GM12878 (cell line): ENCODE measurements around the gene MVB12B. TPM values are rescaled to one million over a fixed set of nuclear protein-coding genes. Genes with fewer than 3 reads are reported as not detected.

ENCODE experiments used
- ATAC-seq: fragments of 200-7000 bp; cut with Tn5 transposase; 3 replicates; pipeline ENCODE4 v1.9.1; 2020; ENCODE audit warnings: mild to moderate bottlenecking, moderate library complexity
- BruUV-seq: library from RNA; stranded (reverse); fragments of 400-500 nt; replicated peaks from 2 replicates; lab custom pipeline; 2021; lab: Mats Ljungman, UMichigan
- CTCF ChIA-PET: fragments of 300-600 bp; sonication (Branson Sonifier 250); formaldehyde crosslinking; extraction: SDS; loops from one replicate; lab custom pipeline; 2021; ENCODE audit warnings: inconsistent platforms; lab: Yijun Ruan, JAX
- POLR2A ChIA-PET: fragments of 350-600 bp; formaldehyde crosslinking; extraction: SDS; loops from one replicate; lab custom pipeline; 2021; ENCODE audit warnings: inconsistent platforms; lab: Charles Lee
- RAD21 ChIA-PET: fragments of 300-600 bp; sonication (Branson Sonifier 250); formaldehyde crosslinking; loops from one replicate; lab custom pipeline; 2023; ENCODE audit warnings: antibody characterized with exemption; ENCODE audit not compliant: unreplicated experiment; lab: Charles Lee
- SMC1A ChIA-PET: fragments of 300-600 bp; sonication (Branson Sonifier 250); formaldehyde crosslinking; loops from one replicate; lab custom pipeline; 2023; ENCODE audit not compliant: unreplicated experiment, uncharacterized antibody; lab: Charles Lee
- DNase-seq: peaks from one replicate; pipeline ENCODE4 v3.0.0-alpha.2; 2011; ENCODE audit warnings: low read depth, low spot score
- FAIRE-seq: peaks from 3 replicates; lab custom pipeline; 2011; peaks lifted over from hg19 to GRCh38; lab: Jason Lieb, UNC
- H2AFZ ChIP-seq: 2 replicates; pipeline ENCODE4 v1.6.0; 2011; ENCODE audit warnings: low read depth, low read length, control low read depth; ENCODE audit not compliant: control insufficient read depth
- H3K27ac ChIP-seq: 2 replicates; pipeline ENCODE4 v1.5.1; 2011; ENCODE audit warnings: control low read depth; ENCODE audit not compliant: control insufficient read depth, insufficient read depth
- H3K27me3 ChIP-seq, 2 experiments: replicated peaks in 1 of 2; 2 replicates each; pipeline versions ENCODE4 v1.6.0 to v1.6.1; 2011; ENCODE audit warnings: low read length in 1 of 2; ENCODE audit not compliant: control insufficient read depth in 2 of 2, insufficient read depth in 2 of 2
- H3K36me3 ChIP-seq, 2 experiments: 2 replicates each; pipeline ENCODE4 v1.5.1; 2011; ENCODE audit warnings: low read length in 1 of 2; ENCODE audit not compliant: control insufficient read depth in 2 of 2, insufficient read depth in 2 of 2
- H3K4me1 ChIP-seq: 2 replicates; pipeline ENCODE4 v1.6.1; 2011; ENCODE audit warnings: mild to moderate bottlenecking, low read length, moderate library complexity, mixed read lengths; ENCODE audit not compliant: control insufficient read depth, insufficient read depth
- H3K4me2 ChIP-seq: 2 replicates; pipeline ENCODE4 v1.6.0; 2011; ENCODE audit warnings: control low read depth; ENCODE audit not compliant: control insufficient read depth, insufficient read depth
- H3K4me3 ChIP-seq: fragments of 200-600 bp; sonication (generic); 2 replicates; pipeline ENCODE4 v1.5.1; 2016
- H3K79me2 ChIP-seq: 2 replicates; pipeline ENCODE4 v1.6.0; 2011; ENCODE audit warnings: low read length; ENCODE audit not compliant: control insufficient read depth, insufficient read depth
- H3K9ac ChIP-seq: 2 replicates; pipeline ENCODE4 v1.8.0; 2011; ENCODE audit warnings: low read length, control low read depth, mixed read lengths; ENCODE audit not compliant: control insufficient read depth, insufficient read depth
- H3K9me3 ChIP-seq: replicated peaks from 3 replicates; pipeline ENCODE4 v1.5.1; 2011; ENCODE audit warnings: mild to moderate bottlenecking, low read length; ENCODE audit not compliant: control insufficient read depth, insufficient read depth
- H4K20me1 ChIP-seq: 2 replicates; pipeline ENCODE4 v1.6.0; 2011; ENCODE audit not compliant: control insufficient read depth, insufficient read depth
- LARP7 ChIP-seq: fragments of 450-650 bp; IDR thresholded peaks from 2 replicates; pipeline ENCODE4 v1.6.1; 2017; ENCODE audit warnings: mild to moderate bottlenecking
- MEF2B ChIP-seq: fragments of 450-650 bp; IDR thresholded peaks from 2 replicates; pipeline ENCODE4 v1.6.1; 2018; ENCODE audit warnings: mild to moderate bottlenecking, moderate library complexity; ENCODE audit not compliant: partially characterized antibody, poor library complexity, severe bottlenecking
- MYB ChIP-seq: fragments of 150-350 bp; IDR thresholded peaks from 2 replicates; pipeline ENCODE4 v1.6.1; 2014; ENCODE audit warnings: mild to moderate bottlenecking, low read depth, low read length, borderline replicate concordance
- RAD51 ChIP-seq: fragments of 450-650 bp; IDR thresholded peaks from 2 replicates; pipeline ENCODE4 v1.6.1; 2016; ENCODE audit warnings: moderate library complexity, mild to moderate bottlenecking, inconsistent platforms
- TBL1XR1 ChIP-seq: IDR thresholded peaks from 2 replicates; pipeline ENCODE4 v1.6.1; 2012; ENCODE audit warnings: low read depth, low read length, improper control_type of control experiment
- WGBS: methylation state at CpG from one replicate; pipeline ENCODE4 v1.1.6; 2016; ENCODE audit warnings: low lambda C conversion rate; ENCODE audit not compliant: insufficient replicate concordance, insufficient coverage; ENCODE audit errors: missing lambda C conversion rate; 5-methylcytosine and 5-hydroxymethylcytosine counted together
- in situ Hi-C: fragments of 300-500 bp; cut with MboI; formaldehyde crosslinking; loops from 9 replicates; pipeline ENCODE4 v1.14.3; 2018; ENCODE audit warnings: mixed read lengths
- intact Hi-C: fragments of 100-400 bp; cut with micrococcal nuclease; formaldehyde crosslinking; loops from one replicate; pipeline ENCODE4 v1.14.2; 2022; ENCODE audit not compliant: unreplicated experiment
- polyA plus RNA-seq, 11 experiments: library from polyadenylated mRNA; depleted of rRNA in 4 of 11; unstranded in 6 of 11; stranded (reverse) in 5 of 11; fragments of >200 nt; fragmentation: Nextera tagmentation in 4 of 11; fragmentation: Illumina TruSeq in 1 of 11; extraction: Ambion mirVana in 4 of 11; extraction: Trizol in 1 of 11; gene quantifications; 1 replicate in 1 of 11; 2 replicates in 10 of 11; pipeline versions ENCODE4 v1.2.1 to v1.2.3, GENCODE V29; 2011 to 2016; ENCODE audit warnings: inconsistent platforms in 2 of 11, missing spikeins in 2 of 11, low read depth in 1 of 11
- total RNA-seq, 4 experiments: library from RNA; depleted of rRNA in 3 of 4; stranded (reverse); fragments of >200 nt in 3 of 4; fragmentation: Illumina TruSeq in 1 of 4; extraction: Trizol in 1 of 4; gene quantifications; 2 replicates each; pipeline versions ENCODE4 v1.2.1 to v1.2.3, GENCODE V29; 2013 to 2021
- TF ChIP-seq, protein P1 (sequence below): fragments of 450-650 bp; IDR thresholded peaks from 2 replicates; pipeline ENCODE4 v1.6.1; 2017; ENCODE audit warnings: low read depth, mild to moderate bottlenecking, moderate library complexity
- TF ChIP-seq, protein P2 (sequence below): fragments of 450-650 bp; IDR thresholded peaks from 2 replicates; pipeline ENCODE4 v1.6.1; 2017; ENCODE audit warnings: borderline replicate concordance
- TF ChIP-seq, protein P3 (sequence below): fragments of 450-650 bp; IDR thresholded peaks from 2 replicates; pipeline ENCODE4 v1.6.1; 2017; ENCODE audit warnings: mild to moderate bottlenecking, moderate library complexity

Gene MVB12B
- total and polyA plus RNA-seq, 10 of the 15 experiments (the other 5 are each of a cell fraction or from before 2014, with no cell fraction given) = 0.08 TPM; not detected in 9

DNA sequence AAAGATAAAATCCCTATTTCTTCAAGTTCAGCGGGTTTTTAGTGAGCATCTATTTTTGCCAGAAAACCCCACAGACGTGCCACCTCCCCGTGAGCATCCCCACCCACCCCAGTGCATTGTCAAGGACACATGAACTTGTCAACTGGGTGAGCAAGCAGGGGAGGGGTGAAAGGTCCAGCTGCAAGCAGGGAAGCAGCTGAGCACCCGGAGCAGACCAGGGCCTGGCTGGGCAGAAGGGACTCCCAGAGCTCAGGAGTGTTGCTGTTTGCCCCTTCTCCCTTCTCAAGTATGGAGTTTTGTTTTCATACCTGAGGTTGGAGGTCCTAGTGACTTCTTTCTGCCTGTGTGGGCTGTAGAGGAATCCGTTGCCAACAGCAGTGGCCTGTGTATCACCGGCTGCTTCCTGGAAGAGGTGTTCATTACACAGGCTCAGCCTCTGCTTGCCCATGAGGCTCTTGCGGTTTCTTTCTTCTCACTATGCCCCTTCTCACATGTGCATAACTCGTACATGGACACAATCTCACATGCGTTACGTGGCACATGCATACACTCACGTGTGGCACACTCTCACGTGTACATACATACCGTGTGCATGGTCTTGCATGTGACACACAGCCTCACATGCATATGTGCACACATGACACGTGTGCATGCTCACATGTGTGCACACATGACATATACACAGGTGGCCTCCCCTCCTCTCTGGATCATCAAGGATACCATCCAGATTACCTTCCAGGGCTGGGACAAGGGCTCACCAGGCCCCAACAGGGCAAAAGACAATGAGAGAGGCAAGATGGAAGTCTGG, 126.7 kb downstream of the MVB12B start:
- no peak overlapping the region for H3K4me3 ChIP-seq
- POLR2A ChIA-PET = no interaction called here
- FAIRE-seq = no peak
- no peak overlapping the region for H3K9ac ChIP-seq
- no peak overlapping the region for H3K27ac ChIP-seq
- no peaks in the 10 kb centered on the region; a peak in 1 of 4 replicates for H3K27me3 ChIP-seq
- CTCF ChIA-PET = interaction anchor here (1.3 kb wide), 1 partner anchor 38 kb away, joined by 4 read pairs; no protein-coding TSS in a partner anchor
- H3K36me3 ChIP-seq = no peaks in the 10 kb centered on the region
- no peaks in the 10 kb centered on the region for H3K9me3 ChIP-seq
- no peaks in the 10 kb centered on the region for H4K20me1 ChIP-seq
- H3K79me2 ChIP-seq = no peaks in the 10 kb centered on the region
- 29% methylated on average over 14 of the region's 14 CpGs for WGBS
- in situ Hi-C loops = no loop called here
- no peak for ATAC-seq
- no peak for TF ChIP-seq TBL1XR1
- TF ChIP-seq MEF2B = no peak
- TF ChIP-seq, protein P1, sequence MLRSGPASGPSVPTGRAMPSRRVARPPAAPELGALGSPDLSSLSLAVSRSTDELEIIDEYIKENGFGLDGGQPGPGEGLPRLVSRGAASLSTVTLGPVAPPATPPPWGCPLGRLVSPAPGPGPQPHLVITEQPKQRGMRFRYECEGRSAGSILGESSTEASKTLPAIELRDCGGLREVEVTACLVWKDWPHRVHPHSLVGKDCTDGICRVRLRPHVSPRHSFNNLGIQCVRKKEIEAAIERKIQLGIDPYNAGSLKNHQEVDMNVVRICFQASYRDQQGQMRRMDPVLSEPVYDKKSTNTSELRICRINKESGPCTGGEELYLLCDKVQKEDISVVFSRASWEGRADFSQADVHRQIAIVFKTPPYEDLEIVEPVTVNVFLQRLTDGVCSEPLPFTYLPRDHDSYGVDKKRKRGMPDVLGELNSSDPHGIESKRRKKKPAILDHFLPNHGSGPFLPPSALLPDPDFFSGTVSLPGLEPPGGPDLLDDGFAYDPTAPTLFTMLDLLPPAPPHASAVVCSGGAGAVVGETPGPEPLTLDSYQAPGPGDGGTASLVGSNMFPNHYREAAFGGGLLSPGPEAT = no peak
- TF ChIP-seq, protein P2, sequence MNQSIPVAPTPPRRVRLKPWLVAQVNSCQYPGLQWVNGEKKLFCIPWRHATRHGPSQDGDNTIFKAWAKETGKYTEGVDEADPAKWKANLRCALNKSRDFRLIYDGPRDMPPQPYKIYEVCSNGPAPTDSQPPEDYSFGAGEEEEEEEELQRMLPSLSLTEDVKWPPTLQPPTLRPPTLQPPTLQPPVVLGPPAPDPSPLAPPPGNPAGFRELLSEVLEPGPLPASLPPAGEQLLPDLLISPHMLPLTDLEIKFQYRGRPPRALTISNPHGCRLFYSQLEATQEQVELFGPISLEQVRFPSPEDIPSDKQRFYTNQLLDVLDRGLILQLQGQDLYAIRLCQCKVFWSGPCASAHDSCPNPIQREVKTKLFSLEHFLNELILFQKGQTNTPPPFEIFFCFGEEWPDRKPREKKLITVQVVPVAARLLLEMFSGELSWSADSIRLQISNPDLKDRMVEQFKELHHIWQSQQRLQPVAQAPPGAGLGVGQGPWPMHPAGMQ = no peak
- TF ChIP-seq MYB = no peak
- no peak for TF ChIP-seq LARP7
- TF ChIP-seq, protein P3, sequence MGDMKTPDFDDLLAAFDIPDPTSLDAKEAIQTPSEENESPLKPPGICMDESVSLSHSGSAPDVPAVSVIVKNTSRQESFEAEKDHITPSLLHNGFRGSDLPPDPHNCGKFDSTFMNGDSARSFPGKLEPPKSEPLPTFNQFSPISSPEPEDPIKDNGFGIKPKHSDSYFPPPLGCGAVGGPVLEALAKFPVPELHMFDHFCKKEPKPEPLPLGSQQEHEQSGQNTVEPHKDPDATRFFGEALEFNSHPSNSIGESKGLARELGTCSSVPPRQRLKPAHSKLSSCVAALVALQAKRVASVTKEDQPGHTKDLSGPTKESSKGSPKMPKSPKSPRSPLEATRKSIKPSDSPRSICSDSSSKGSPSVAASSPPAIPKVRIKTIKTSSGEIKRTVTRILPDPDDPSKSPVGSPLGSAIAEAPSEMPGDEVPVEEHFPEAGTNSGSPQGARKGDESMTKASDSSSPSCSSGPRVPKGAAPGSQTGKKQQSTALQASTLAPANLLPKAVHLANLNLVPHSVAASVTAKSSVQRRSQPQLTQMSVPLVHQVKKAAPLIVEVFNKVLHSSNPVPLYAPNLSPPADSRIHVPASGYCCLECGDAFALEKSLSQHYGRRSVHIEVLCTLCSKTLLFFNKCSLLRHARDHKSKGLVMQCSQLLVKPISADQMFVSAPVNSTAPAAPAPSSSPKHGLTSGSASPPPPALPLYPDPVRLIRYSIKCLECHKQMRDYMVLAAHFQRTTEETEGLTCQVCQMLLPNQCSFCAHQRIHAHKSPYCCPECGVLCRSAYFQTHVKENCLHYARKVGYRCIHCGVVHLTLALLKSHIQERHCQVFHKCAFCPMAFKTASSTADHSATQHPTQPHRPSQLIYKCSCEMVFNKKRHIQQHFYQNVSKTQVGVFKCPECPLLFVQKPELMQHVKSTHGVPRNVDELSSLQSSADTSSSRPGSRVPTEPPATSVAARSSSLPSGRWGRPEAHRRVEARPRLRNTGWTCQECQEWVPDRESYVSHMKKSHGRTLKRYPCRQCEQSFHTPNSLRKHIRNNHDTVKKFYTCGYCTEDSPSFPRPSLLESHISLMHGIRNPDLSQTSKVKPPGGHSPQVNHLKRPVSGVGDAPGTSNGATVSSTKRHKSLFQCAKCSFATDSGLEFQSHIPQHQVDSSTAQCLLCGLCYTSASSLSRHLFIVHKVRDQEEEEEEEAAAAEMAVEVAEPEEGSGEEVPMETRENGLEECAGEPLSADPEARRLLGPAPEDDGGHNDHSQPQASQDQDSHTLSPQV = no peak
- no peak for TF ChIP-seq RAD51
- no peak overlapping the region for H2AFZ ChIP-seq
- RAD21 ChIA-PET = no interaction called here
- H3K4me2 ChIP-seq = no peak overlapping the region
- H3K4me1 ChIP-seq = no peaks in the 10 kb centered on the region
- BruUV-seq = no TSS peak
- SMC1A ChIA-PET = interaction anchor here (0.5 kb wide), 1 partner anchor 64 kb away, joined by 3 read pairs; no protein-coding TSS in a partner anchor
- intact Hi-C loops = no loop called here
- DNase-seq = no peak
